Uterus (tissue), 2 donors: ENCODE data around the gene TMEM11.

Experiments
- CTCF ChIP-seq, 4 experiments: fragments of 200-600 bp in 2 of 4; fragments of 450-650 bp in 2 of 4; sonication (generic) in 2 of 4; IDR thresholded peaks; one replicate each; pipeline ENCODE4 v1.5.1; 2016 to 2019; ENCODE audit warnings: antibody characterized with exemption in 4 of 4, mild to moderate bottlenecking in 2 of 4, moderate library complexity in 1 of 4
- POLR2A ChIP-seq, 2 donors: fragments of 450-650 bp; IDR thresholded peaks; one replicate each; pipeline ENCODE4 v1.6.1; 2016; ENCODE audit warnings: antibody characterized with exemption in 2 of 2, mild to moderate bottlenecking in 1 of 2, moderate library complexity in 1 of 2

GRCh38 chr17:21190078-21190477 is 23.9 kb downstream of the TMEM11 start:
- TF ChIP-seq CTCF (IDR thresholded peaks at IDR 0.05) (no peak), POLR2A (IDR thresholded peaks at IDR 0.05) (no peak)
